ENCODE measurements around the gene ATG4A.

Gene ATG4A

GRCh38 chrX:108123591-108124366, 32.2 kb downstream of the ATG4A start:
- DNase-seq, result no peak

- DNase-seq, result no peak
Observed at GRCh38 chrX:108126661-108127060, 35.1 kb downstream of the ATG4A start.

GRCh38 chrX:108127152-108127551, 35.6 kb downstream of the ATG4A start:
- DNase-seq, result no peak

GRCh38 chrX:108130889-108131288, 39.3 kb downstream of the ATG4A start:
- no peak for DNase-seq

- DNase-seq, result no peak
Observed at GRCh38 chrX:108131471-108131870, 39.9 kb downstream of the ATG4A start.

- DNase-seq, result no peak
Observed at GRCh38 chrX:108132034-108132433, 40.5 kb downstream of the ATG4A start.

GRCh38 chrX:108132876-108133275, 41.3 kb downstream of the ATG4A start:
- no peak for DNase-seq

- DNase-seq, result no peak
Observed at GRCh38 chrX:108134724-108135123, 43.1 kb downstream of the ATG4A start.

GRCh38 chrX:108138814-108139702, 47.5 kb downstream of the ATG4A start:
- DNase-seq, result no peak

GRCh38 chrX:108148524-108148923, 56.9 kb downstream of the ATG4A start:
- no peak for DNase-seq

- DNase-seq, result no peak
Observed at GRCh38 chrX:108156082-108156481, 64.5 kb downstream of the ATG4A start.

GRCh38 chrX:108156934-108157466, 65.4 kb downstream of the ATG4A start:
- DNase-seq, result no peak

- DNase-seq, result no peak
Observed at GRCh38 chrX:108157628-108158027, 66.0 kb downstream of the ATG4A start.

- no peak for DNase-seq
Observed at GRCh38 chrX:108159028-108159670, 67.6 kb downstream of the ATG4A start.

- DNase-seq, result no peak
Observed at GRCh38 chrX:108160309-108160708, 68.7 kb downstream of the ATG4A start.

- no peak for DNase-seq
Observed at GRCh38 chrX:108162265-108162664, 70.7 kb downstream of the ATG4A start.

GRCh38 chrX:108163333-108164082, 71.9 kb downstream of the ATG4A start:
- no peak for DNase-seq

GRCh38 chrX:108165383-108166111, 74.0 kb downstream of the ATG4A start:
- DNase-seq, result no peak

GRCh38 chrX:108167211-108167872, 75.8 kb downstream of the ATG4A start:
- no peak for DNase-seq

- no peak for DNase-seq
Observed at GRCh38 chrX:108168961-108169740, 77.6 kb downstream of the ATG4A start.
